Measurements from ENCODE around the gene NEUROG2.
"Not testable (repeated sequence)": the region's sequence is repeated elsewhere in the genome, so short reads cannot be mapped to it uniquely, and the experiment has no call there.

The NEUROG2 gene

DNA sequence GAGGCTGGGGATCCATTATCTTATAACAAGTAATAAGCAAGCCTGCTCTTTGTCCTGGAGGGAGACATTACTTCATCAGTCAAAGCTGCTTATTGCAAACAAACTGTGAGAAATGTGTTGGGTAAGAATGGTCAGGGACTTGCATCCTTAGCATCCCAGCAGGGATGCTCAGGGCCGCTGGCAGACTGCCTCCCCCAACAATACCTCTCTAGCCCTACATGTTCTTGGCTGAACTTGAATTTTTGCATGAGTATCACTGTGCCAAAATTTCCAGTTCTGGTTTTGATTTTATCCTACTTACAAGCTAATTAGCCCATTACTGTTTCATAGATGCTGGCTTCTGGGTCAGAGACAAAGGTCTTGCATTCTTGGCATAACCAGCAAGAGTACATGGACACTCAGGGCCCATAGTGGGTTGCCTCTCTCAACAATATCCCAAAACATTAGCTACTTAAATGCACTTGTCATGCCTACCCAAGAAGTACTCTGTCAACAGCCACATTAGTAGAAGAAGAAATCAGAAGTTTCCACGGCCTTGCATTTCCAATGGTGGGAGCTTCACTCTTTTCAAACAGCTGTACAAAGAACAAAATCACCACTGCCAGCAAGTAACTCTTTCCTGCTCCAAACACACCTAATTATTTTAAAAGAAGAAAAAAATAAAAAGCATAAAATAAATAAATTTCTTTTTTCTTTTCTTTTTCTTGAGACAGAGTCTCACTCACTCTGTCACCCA lies 41.9 kb upstream of the NEUROG2 start:
- no peaks in the 10 kb centered on the region for H3K27me3 ChIP-seq (ENCODE audit: insufficient read depth, low read length, poor library complexity, severe bottlenecking)
- no peak overlapping the region for H3K4me3 ChIP-seq (ENCODE audit: low read length, poor library complexity, severe bottlenecking)
- peaks cover 3% of the 10 kb centered on the region for H3K4me1 ChIP-seq (ENCODE audit: insufficient read depth, low read length, poor library complexity, severe bottlenecking)
- no peaks in the 10 kb centered on the region for H3F3A ChIP-seq (ENCODE audit: low read depth)
- H4K20me1 ChIP-seq (ENCODE audit: insufficient read depth, low read length, poor library complexity, severe bottlenecking), result no peaks in the 10 kb centered on the region
- TF ChIP-seq, protein P1, sequence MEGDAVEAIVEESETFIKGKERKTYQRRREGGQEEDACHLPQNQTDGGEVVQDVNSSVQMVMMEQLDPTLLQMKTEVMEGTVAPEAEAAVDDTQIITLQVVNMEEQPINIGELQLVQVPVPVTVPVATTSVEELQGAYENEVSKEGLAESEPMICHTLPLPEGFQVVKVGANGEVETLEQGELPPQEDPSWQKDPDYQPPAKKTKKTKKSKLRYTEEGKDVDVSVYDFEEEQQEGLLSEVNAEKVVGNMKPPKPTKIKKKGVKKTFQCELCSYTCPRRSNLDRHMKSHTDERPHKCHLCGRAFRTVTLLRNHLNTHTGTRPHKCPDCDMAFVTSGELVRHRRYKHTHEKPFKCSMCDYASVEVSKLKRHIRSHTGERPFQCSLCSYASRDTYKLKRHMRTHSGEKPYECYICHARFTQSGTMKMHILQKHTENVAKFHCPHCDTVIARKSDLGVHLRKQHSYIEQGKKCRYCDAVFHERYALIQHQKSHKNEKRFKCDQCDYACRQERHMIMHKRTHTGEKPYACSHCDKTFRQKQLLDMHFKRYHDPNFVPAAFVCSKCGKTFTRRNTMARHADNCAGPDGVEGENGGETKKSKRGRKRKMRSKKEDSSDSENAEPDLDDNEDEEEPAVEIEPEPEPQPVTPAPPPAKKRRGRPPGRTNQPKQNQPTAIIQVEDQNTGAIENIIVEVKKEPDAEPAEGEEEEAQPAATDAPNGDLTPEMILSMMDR (conservative IDR thresholded peaks at IDR 0.05; ENCODE audit: low read length), result no peak
- no peak for TF ChIP-seq EZH2phosphoT487 (IDR thresholded peaks at IDR 0.05; ENCODE audit: borderline replicate concordance)
- H3K9ac ChIP-seq (ENCODE audit: low read depth, low read length, poor library complexity, severe bottlenecking), result no peak overlapping the region
- H2AFZ ChIP-seq (ENCODE audit: low read length), result no peak overlapping the region
- peaks cover 20% of the 10 kb centered on the region; the same call in 1 of the 2 replicates for H3K36me3 ChIP-seq (ENCODE audit: insufficient read depth, low read length)
- H3K9me3 ChIP-seq (ENCODE audit: insufficient read depth, low read depth, low read length), result no peaks in the 10 kb centered on the region
- H3K4me2 ChIP-seq (ENCODE audit: low read depth, low read length, poor library complexity, severe bottlenecking), result no peak overlapping the region
- H3K79me2 ChIP-seq (ENCODE audit: insufficient read depth, low read length), result no peaks in the 10 kb centered on the region
- H3K9me2 ChIP-seq (replicated peaks; ENCODE audit: low read depth, low read length), result no peaks in the 10 kb centered on the region

DNA sequence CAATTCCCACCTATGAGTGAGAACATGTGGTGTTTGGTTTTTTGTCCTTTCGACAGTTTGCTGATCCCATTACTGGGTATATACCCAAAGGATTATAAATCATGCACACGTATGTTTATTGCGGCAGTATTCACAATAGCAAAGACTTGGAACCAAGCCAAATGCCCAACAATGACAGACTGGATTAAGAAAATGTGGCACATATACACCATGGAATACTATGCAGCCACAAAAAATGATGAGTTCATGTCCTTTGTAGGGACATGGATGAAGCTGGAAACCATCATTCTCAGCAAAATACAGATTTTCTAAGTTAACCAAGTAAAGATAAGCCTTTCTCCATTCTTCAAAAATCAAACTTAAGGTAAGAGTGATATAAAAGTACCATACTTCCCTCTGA lies 38.3 kb upstream of the NEUROG2 start:
- not testable (repeated sequence) for H4K20me1 ChIP-seq (ENCODE audit: insufficient read depth, low read length, poor library complexity, severe bottlenecking); H3K9me3 ChIP-seq (ENCODE audit: insufficient read depth, low read depth, low read length); H3K9me2 ChIP-seq (replicated peaks; ENCODE audit: low read depth, low read length); H3K36me3 ChIP-seq (ENCODE audit: insufficient read depth, low read length); H3K79me2 ChIP-seq (ENCODE audit: insufficient read depth, low read length); H3K9ac ChIP-seq (ENCODE audit: low read depth, low read length, poor library complexity, severe bottlenecking); H3K4me3 ChIP-seq (ENCODE audit: low read length, poor library complexity, severe bottlenecking); H3K27me3 ChIP-seq (ENCODE audit: insufficient read depth, low read length, poor library complexity, severe bottlenecking); H3K4me1 ChIP-seq (ENCODE audit: insufficient read depth, low read length, poor library complexity, severe bottlenecking); H2AFZ ChIP-seq (ENCODE audit: low read length); H3K4me2 ChIP-seq (ENCODE audit: low read depth, low read length, poor library complexity, severe bottlenecking); H3F3A ChIP-seq (ENCODE audit: low read depth)

DNA sequence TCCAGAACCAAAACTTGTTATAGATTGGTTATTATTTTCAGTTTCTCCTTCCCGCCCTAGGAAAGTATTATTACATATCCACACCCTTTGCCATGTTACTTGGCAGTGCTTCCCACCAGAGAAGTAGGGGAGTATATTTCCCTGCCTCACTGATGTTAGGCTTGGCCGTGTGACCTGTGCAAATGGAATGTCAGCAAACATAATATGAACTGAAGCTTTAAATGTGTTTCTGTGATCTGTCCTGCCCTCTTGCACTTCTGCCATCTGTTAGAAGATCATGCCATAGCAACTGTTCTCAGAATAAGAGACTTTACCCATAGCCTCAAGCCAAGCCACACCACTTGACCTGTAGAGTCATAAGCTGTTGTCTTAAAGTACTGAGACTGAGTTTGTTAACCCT lies 36.7 kb upstream of the NEUROG2 start:
- Histone ChIP-seq H3K9ac (ENCODE audit: low read depth, low read length, poor library complexity, severe bottlenecking) (no peak overlapping the region), H3K79me2 (ENCODE audit: insufficient read depth, low read length) (no peaks in the 10 kb centered on the region), H3K36me3 (ENCODE audit: insufficient read depth, low read length) (peaks cover 4% of the 10 kb centered on the region; the same call in 1 of the 2 replicates), H3K4me1 (ENCODE audit: insufficient read depth, low read length, poor library complexity, severe bottlenecking) (no peaks in the 10 kb centered on the region), H3F3A (ENCODE audit: low read depth) (no peaks in the 10 kb centered on the region), H3K4me2 (ENCODE audit: low read depth, low read length, poor library complexity, severe bottlenecking) (no peak overlapping the region), H4K20me1 (ENCODE audit: insufficient read depth, low read length, poor library complexity, severe bottlenecking) (no peaks in the 10 kb centered on the region), H3K9me2 (replicated peaks; ENCODE audit: low read depth, low read length) (no peaks in the 10 kb centered on the region), H2AFZ (ENCODE audit: low read length) (no peak overlapping the region), H3K4me3 (ENCODE audit: low read length, poor library complexity, severe bottlenecking) (no peak overlapping the region), H3K9me3 (ENCODE audit: insufficient read depth, low read depth, low read length) (no peaks in the 10 kb centered on the region), H3K27me3 (ENCODE audit: insufficient read depth, low read length, poor library complexity, severe bottlenecking) (no peaks in the 10 kb centered on the region)
- TF ChIP-seq, protein P1 (conservative IDR thresholded peaks at IDR 0.05; ENCODE audit: low read length), result no peak
- TF ChIP-seq EZH2phosphoT487 (IDR thresholded peaks at IDR 0.05; ENCODE audit: borderline replicate concordance), result no peak

DNA sequence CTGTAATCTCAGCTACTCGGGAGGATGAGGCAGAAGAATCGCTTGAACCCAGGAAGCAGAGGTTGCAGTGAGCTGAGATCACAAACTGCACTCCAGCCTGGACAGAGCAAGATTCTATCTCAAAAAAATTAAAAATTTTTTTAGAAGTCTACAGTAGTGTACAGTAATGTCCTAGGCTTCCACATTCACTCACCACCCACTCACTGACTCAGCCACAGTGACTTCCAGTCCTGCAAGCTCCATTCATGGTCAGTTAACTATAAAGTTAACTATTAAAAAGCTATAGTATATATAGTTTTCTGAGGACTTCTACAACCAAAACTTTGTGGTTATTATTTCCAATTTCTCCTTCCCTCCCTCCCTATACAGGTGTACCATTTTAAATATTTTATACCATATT lies 34.7 kb upstream of the NEUROG2 start:
- Histone ChIP-seq H3K4me2 (ENCODE audit: low read depth, low read length, poor library complexity, severe bottlenecking) (no peak overlapping the region), H3K79me2 (ENCODE audit: insufficient read depth, low read length) (no peaks in the 10 kb centered on the region), H3K9me3 (ENCODE audit: insufficient read depth, low read depth, low read length) (no peaks in the 10 kb centered on the region), H3K27me3 (ENCODE audit: insufficient read depth, low read length, poor library complexity, severe bottlenecking) (no peaks in the 10 kb centered on the region), H3F3A (ENCODE audit: low read depth) (no peaks in the 10 kb centered on the region), H3K36me3 (ENCODE audit: insufficient read depth, low read length) (peaks cover 4% of the 10 kb centered on the region; the same call in 1 of the 2 replicates), H3K4me1 (ENCODE audit: insufficient read depth, low read length, poor library complexity, severe bottlenecking) (no peaks in the 10 kb centered on the region), H3K9me2 (replicated peaks; ENCODE audit: low read depth, low read length) (no peaks in the 10 kb centered on the region), H2AFZ (ENCODE audit: low read length) (no peak overlapping the region), H3K4me3 (ENCODE audit: low read length, poor library complexity, severe bottlenecking) (no peak overlapping the region), H3K9ac (ENCODE audit: low read depth, low read length, poor library complexity, severe bottlenecking) (no peak overlapping the region), H4K20me1 (ENCODE audit: insufficient read depth, low read length, poor library complexity, severe bottlenecking) (no peaks in the 10 kb centered on the region)
- TF ChIP-seq, protein P1 (conservative IDR thresholded peaks at IDR 0.05; ENCODE audit: low read length), result no peak
- no peak for TF ChIP-seq EZH2phosphoT487 (IDR thresholded peaks at IDR 0.05; ENCODE audit: borderline replicate concordance)

All from Loucy (cell line).